Muscle of leg (tissue), 11 donors: ENCODE data around the gene EEFSEC. TPM values are rescaled to one million over a fixed set of nuclear protein-coding genes. Genes with fewer than 3 reads are reported as not detected.
A peak's percentile ranks its signal among the peaks of the same experiment; 100 is the strongest.

Experiments
- DNase-seq: peaks from one replicate; pipeline ENCODE4 v3.0.0; 2013
- H3K27ac ChIP-seq: one replicate; pipeline ENCODE4 v1.5.1; 2013; ENCODE audit warnings: mild to moderate bottlenecking, low read length, control low read depth
- H3K27me3 ChIP-seq: one replicate; pipeline ENCODE4 v1.6.1; 2013; ENCODE audit warnings: low read length; ENCODE audit not compliant: control insufficient read depth, insufficient read depth
- H3K36me3 ChIP-seq: one replicate; pipeline ENCODE4 v1.6.1; 2013; ENCODE audit warnings: low read length; ENCODE audit not compliant: control insufficient read depth, insufficient read depth
- H3K4me1 ChIP-seq: one replicate; pipeline ENCODE4 v1.6.1; 2013; ENCODE audit warnings: low read length; ENCODE audit not compliant: control insufficient read depth, insufficient read depth
- H3K4me3 ChIP-seq: one replicate; pipeline ENCODE4 v1.5.1; 2013; ENCODE audit warnings: low read length, control low read depth
- H3K9me3 ChIP-seq: replicated peaks from 2 replicates; pipeline ENCODE4 v1.6.1; 2013; ENCODE audit warnings: low read depth, low read length; ENCODE audit not compliant: control insufficient read depth
- WGBS: methylation state at CpG from one replicate; pipeline ENCODE4 v1.1.5; 2013; ENCODE audit warnings: missing lambda C conversion rate; ENCODE audit not compliant: insufficient coverage; 5-methylcytosine and 5-hydroxymethylcytosine counted together
- polyA plus RNA-seq, 8 donors: library from polyadenylated mRNA; unstranded; fragments of 120-200 nt; gene quantifications; one replicate each; pipeline versions ENCODE4 v1.2.1 to v1.2.3, GENCODE V29; 2013; ENCODE audit warnings: inconsistent platforms in 1 of 8, low replicate concordance in 1 of 8; ENCODE audit not compliant: insufficient read length in 8 of 8, insufficient read depth in 1 of 8
- total RNA-seq: library from RNA; stranded (reverse); fragments of 120-200 nt; gene quantifications from one replicate; pipeline ENCODE4 v1.2.4, GENCODE V29; 2013

The EEFSEC gene
- total and polyA plus RNA-seq, 9 donors = 5.5 to 20.9 (median 16.9) TPM

GRCh38 chr3:128170866-128171516, 17.7 kb downstream of the EEFSEC start:
- Histone ChIP-seq H3K27me3 (no peaks in the 10 kb centered on the region), H3K4me1 (peaks cover 28% of the 10 kb centered on the region)

GRCh38 chr3:128173200-128173599, 19.9 kb downstream of the EEFSEC start:
- WGBS = 83% methylated on average over 7 of the region's 8 CpGs
- Histone ChIP-seq H3K4me3 (no peak overlapping the region), H3K9me3 (no peaks in the 10 kb centered on the region), H3K4me1 (peaks cover 16% of the 10 kb centered on the region), H3K27me3 (no peaks in the 10 kb centered on the region), H3K27ac (no peak overlapping the region), H3K36me3 (no peaks in the 10 kb centered on the region)
- peak; percentile 12 for DNase-seq

More at GRCh38 chr3:128170866-128171516, 17.7 kb downstream of the EEFSEC start:
- Histone ChIP-seq H3K4me3 (no peak overlapping the region), H3K36me3 (peaks cover 2% of the 10 kb centered on the region), H3K27ac (no peak overlapping the region), H3K9me3 (no peaks in the 10 kb centered on the region)
- peak; percentile 89 for DNase-seq
- no CpG with 5 or more reads among the region's 5 CpGs for WGBS

- Histone ChIP-seq H3K9me3 (no peaks in the 10 kb centered on the region), H3K36me3 (no peaks in the 10 kb centered on the region), H3K27ac (no peak overlapping the region), H3K4me1 (peaks cover 9% of the 10 kb centered on the region), H3K27me3 (no peaks in the 10 kb centered on the region), H3K4me3 (no peak overlapping the region)
- no peak for DNase-seq
- whole genome bisulfite sequencing = 67% methylated on average over 5 of the region's 7 CpGs
Observed at GRCh38 chr3:128173849-128174248, 20.6 kb downstream of the EEFSEC start.

GRCh38 chr3:128174675-128175590, 21.7 kb downstream of the EEFSEC start:
- WGBS = 74% methylated on average over 7 of the region's 9 CpGs
- H3K27ac ChIP-seq = no peak overlapping the region
- H3K4me1 ChIP-seq = peaks cover 7% of the 10 kb centered on the region

GRCh38 chr3:128175768-128176167, 22.5 kb downstream of the EEFSEC start:
- no peaks in the 10 kb centered on the region for H3K36me3 ChIP-seq
- H3K4me1 ChIP-seq = peaks cover 8% of the 10 kb centered on the region
- H3K27me3 ChIP-seq = no peaks in the 10 kb centered on the region
- H3K27ac ChIP-seq = no peak overlapping the region
- WGBS = 70% methylated on average over 3 of the region's 5 CpGs
- H3K4me3 ChIP-seq = no peak overlapping the region
- H3K9me3 ChIP-seq = no peaks in the 10 kb centered on the region
- DNase-seq = no peak

More at GRCh38 chr3:128174675-128175590, 21.7 kb downstream of the EEFSEC start:
- no peaks in the 10 kb centered on the region for H3K27me3 ChIP-seq
- DNase-seq = no peak
- no peaks in the 10 kb centered on the region for H3K36me3 ChIP-seq
- H3K4me3 ChIP-seq = no peak overlapping the region
- no peaks in the 10 kb centered on the region for H3K9me3 ChIP-seq

- Histone ChIP-seq H3K4me3 (no peak overlapping the region), H3K9me3 (no peaks in the 10 kb centered on the region), H3K27ac (no peak overlapping the region), H3K27me3 (no peaks in the 10 kb centered on the region), H3K4me1 (peaks cover 8% of the 10 kb centered on the region), H3K36me3 (no peaks in the 10 kb centered on the region)
- WGBS = no CpG with 5 or more reads among the region's 6 CpGs
- no peak for DNase-seq
Observed at GRCh38 chr3:128176276-128176833, 23.1 kb downstream of the EEFSEC start.

- no peaks in the 10 kb centered on the region for H3K36me3 ChIP-seq
- no peaks in the 10 kb centered on the region for H3K27me3 ChIP-seq
- H3K4me3 ChIP-seq = no peak overlapping the region
- no peak overlapping the region for H3K27ac ChIP-seq
- no CpG with 5 or more reads among the region's 2 CpGs for WGBS
- no peak for DNase-seq
- H3K9me3 ChIP-seq = no peaks in the 10 kb centered on the region
- H3K4me1 ChIP-seq = peaks cover 8% of the 10 kb centered on the region
Observed at GRCh38 chr3:128177865-128178264, 24.6 kb downstream of the EEFSEC start.

- 48% methylated on average over 2 of the region's 4 CpGs for WGBS
Observed at GRCh38 chr3:128178782-128179483, 25.7 kb downstream of the EEFSEC start.

GRCh38 chr3:128179484-128179819, 26.2 kb downstream of the EEFSEC start:
- H3K27ac ChIP-seq = no peak overlapping the region

More at GRCh38 chr3:128178782-128179483, 25.7 kb downstream of the EEFSEC start:
- Histone ChIP-seq H3K4me1 (peaks cover 7% of the 10 kb centered on the region), H3K27me3 (no peaks in the 10 kb centered on the region), H3K36me3 (no peaks in the 10 kb centered on the region), H3K4me3 (no peak overlapping the region), H3K27ac (no peak overlapping the region), H3K9me3 (no peaks in the 10 kb centered on the region)
- no peak for DNase-seq

GRCh38 chr3:128180436-128180835, 27.2 kb downstream of the EEFSEC start:
- H3K27me3 ChIP-seq = no peaks in the 10 kb centered on the region
- no peak overlapping the region for H3K4me3 ChIP-seq
- no peaks in the 10 kb centered on the region for H3K9me3 ChIP-seq
- no peak for DNase-seq
- no peaks in the 10 kb centered on the region for H3K36me3 ChIP-seq
- H3K27ac ChIP-seq = no peak overlapping the region
- H3K4me1 ChIP-seq = peaks cover 5% of the 10 kb centered on the region
- WGBS = 50% methylated on average over 2 of the region's 2 CpGs

More at GRCh38 chr3:128179484-128179819, 26.2 kb downstream of the EEFSEC start:
- Histone ChIP-seq H3K4me1 (peaks cover 5% of the 10 kb centered on the region), H3K36me3 (no peaks in the 10 kb centered on the region), H3K27me3 (no peaks in the 10 kb centered on the region), H3K4me3 (no peak overlapping the region), H3K9me3 (no peaks in the 10 kb centered on the region)
- 41% methylated on average over 7 of the region's 7 CpGs for WGBS
- DNase-seq = no peak
